GM12878 (cell line): ENCODE measurements around the gene PHACTR3. TPM values are rescaled to one million over a fixed set of nuclear protein-coding genes. Genes with fewer than 3 reads are reported as not detected.

Experiments
- ATAC-seq: fragments of 200-7000 bp; cut with Tn5 transposase; 3 replicates; pipeline ENCODE4 v1.9.1; 2020; ENCODE audit warnings: mild to moderate bottlenecking, moderate library complexity
- BruUV-seq: library from RNA; stranded (reverse); fragments of 400-500 nt; replicated peaks from 2 replicates; lab custom pipeline; 2021; lab: Mats Ljungman, UMichigan
- CTCF ChIA-PET: fragments of 300-600 bp; sonication (Branson Sonifier 250); formaldehyde crosslinking; extraction: SDS; loops from one replicate; lab custom pipeline; 2021; ENCODE audit warnings: inconsistent platforms; lab: Yijun Ruan, JAX
- POLR2A ChIA-PET: fragments of 350-600 bp; formaldehyde crosslinking; extraction: SDS; loops from one replicate; lab custom pipeline; 2021; ENCODE audit warnings: inconsistent platforms; lab: Charles Lee
- RAD21 ChIA-PET: fragments of 300-600 bp; sonication (Branson Sonifier 250); formaldehyde crosslinking; loops from one replicate; lab custom pipeline; 2023; ENCODE audit warnings: antibody characterized with exemption; ENCODE audit not compliant: unreplicated experiment; lab: Charles Lee
- SMC1A ChIA-PET: fragments of 300-600 bp; sonication (Branson Sonifier 250); formaldehyde crosslinking; loops from one replicate; lab custom pipeline; 2023; ENCODE audit not compliant: unreplicated experiment, uncharacterized antibody; lab: Charles Lee
- DNase-seq: peaks from one replicate; pipeline ENCODE4 v3.0.0-alpha.2; 2011; ENCODE audit warnings: low read depth, low spot score
- FAIRE-seq: peaks from 3 replicates; lab custom pipeline; 2011; peaks lifted over from hg19 to GRCh38; lab: Jason Lieb, UNC
- H2AFZ ChIP-seq: 2 replicates; pipeline ENCODE4 v1.6.0; 2011; ENCODE audit warnings: low read depth, low read length, control low read depth; ENCODE audit not compliant: control insufficient read depth
- H3K27ac ChIP-seq: 2 replicates; pipeline ENCODE4 v1.5.1; 2011; ENCODE audit warnings: control low read depth; ENCODE audit not compliant: control insufficient read depth, insufficient read depth
- H3K27me3 ChIP-seq, 2 experiments: replicated peaks in 1 of 2; 2 replicates each; pipeline versions ENCODE4 v1.6.0 to v1.6.1; 2011; ENCODE audit warnings: low read length in 1 of 2; ENCODE audit not compliant: control insufficient read depth in 2 of 2, insufficient read depth in 2 of 2
- H3K36me3 ChIP-seq, 2 experiments: 2 replicates each; pipeline ENCODE4 v1.5.1; 2011; ENCODE audit warnings: low read length in 1 of 2; ENCODE audit not compliant: control insufficient read depth in 2 of 2, insufficient read depth in 2 of 2
- H3K4me1 ChIP-seq: 2 replicates; pipeline ENCODE4 v1.6.1; 2011; ENCODE audit warnings: mild to moderate bottlenecking, low read length, moderate library complexity, mixed read lengths; ENCODE audit not compliant: control insufficient read depth, insufficient read depth
- H3K4me2 ChIP-seq: 2 replicates; pipeline ENCODE4 v1.6.0; 2011; ENCODE audit warnings: control low read depth; ENCODE audit not compliant: control insufficient read depth, insufficient read depth
- H3K4me3 ChIP-seq: fragments of 200-600 bp; sonication (generic); 2 replicates; pipeline ENCODE4 v1.5.1; 2016
- H3K79me2 ChIP-seq: 2 replicates; pipeline ENCODE4 v1.6.0; 2011; ENCODE audit warnings: low read length; ENCODE audit not compliant: control insufficient read depth, insufficient read depth
- H3K9ac ChIP-seq: 2 replicates; pipeline ENCODE4 v1.8.0; 2011; ENCODE audit warnings: low read length, control low read depth, mixed read lengths; ENCODE audit not compliant: control insufficient read depth, insufficient read depth
- H3K9me3 ChIP-seq: replicated peaks from 3 replicates; pipeline ENCODE4 v1.5.1; 2011; ENCODE audit warnings: mild to moderate bottlenecking, low read length; ENCODE audit not compliant: control insufficient read depth, insufficient read depth
- H4K20me1 ChIP-seq: 2 replicates; pipeline ENCODE4 v1.6.0; 2011; ENCODE audit not compliant: control insufficient read depth, insufficient read depth
- LARP7 ChIP-seq: fragments of 450-650 bp; IDR thresholded peaks from 2 replicates; pipeline ENCODE4 v1.6.1; 2017; ENCODE audit warnings: mild to moderate bottlenecking
- NR2C2 ChIP-seq: IDR thresholded peaks from 2 replicates; pipeline ENCODE4 v1.6.1; 2011; ENCODE audit warnings: borderline replicate concordance, low read depth; ENCODE audit not compliant: control insufficient read depth, insufficient read length
- PML ChIP-seq: IDR thresholded peaks from 2 replicates; pipeline ENCODE4 v1.6.1; 2012; ENCODE audit warnings: low read length, inconsistent platforms
- RCOR1 ChIP-seq: conservative IDR thresholded peaks from 2 replicates; pipeline ENCODE4 v1.6.1; 2012; ENCODE audit warnings: low read depth, low read length, improper control_type of control experiment
- RELA ChIP-seq: fragments of 450-650 bp; IDR thresholded peaks from 2 replicates; pipeline ENCODE4 v1.8.0; 2014; ENCODE audit warnings: borderline replicate concordance; ENCODE audit not compliant: partially characterized antibody
- SPI1 ChIP-seq: IDR thresholded peaks from 2 replicates; pipeline ENCODE4 v1.6.1; 2011; ENCODE audit warnings: low read depth, mild to moderate bottlenecking, low read length, moderate library complexity, borderline replicate concordance; ENCODE audit not compliant: insufficient read depth
- STAT1 ChIP-seq: fragments of 450-650 bp; conservative IDR thresholded peaks from 2 replicates; pipeline ENCODE4 v1.6.1; 2014; ENCODE audit warnings: antibody characterized with exemption, mild to moderate bottlenecking
- STAT3 ChIP-seq: IDR thresholded peaks from 2 replicates; pipeline ENCODE4 v1.6.1; 2011; ENCODE audit warnings: low read depth, low read length, improper control_type of control experiment
- YY1 ChIP-seq: IDR thresholded peaks from 2 replicates; pipeline ENCODE4 v1.6.1; 2011; ENCODE audit warnings: low read depth, mild to moderate bottlenecking, low read length
- ZBED1 ChIP-seq: IDR thresholded peaks from 2 replicates; pipeline ENCODE4 v1.6.1; 2016; ENCODE audit warnings: borderline replicate concordance
- WGBS: methylation state at CpG from one replicate; pipeline ENCODE4 v1.1.6; 2016; ENCODE audit warnings: low lambda C conversion rate; ENCODE audit not compliant: insufficient replicate concordance, insufficient coverage; ENCODE audit errors: missing lambda C conversion rate; 5-methylcytosine and 5-hydroxymethylcytosine counted together
- in situ Hi-C: fragments of 300-500 bp; cut with MboI; formaldehyde crosslinking; loops from 9 replicates; pipeline ENCODE4 v1.14.3; 2018; ENCODE audit warnings: mixed read lengths
- intact Hi-C: fragments of 100-400 bp; cut with micrococcal nuclease; formaldehyde crosslinking; loops from one replicate; pipeline ENCODE4 v1.14.2; 2022; ENCODE audit not compliant: unreplicated experiment
- polyA plus RNA-seq, 11 experiments: library from polyadenylated mRNA; depleted of rRNA in 4 of 11; unstranded in 6 of 11; stranded (reverse) in 5 of 11; fragments of >200 nt; fragmentation: Nextera tagmentation in 4 of 11; fragmentation: Illumina TruSeq in 1 of 11; extraction: Ambion mirVana in 4 of 11; extraction: Trizol in 1 of 11; gene quantifications; 1 replicate in 1 of 11; 2 replicates in 10 of 11; pipeline versions ENCODE4 v1.2.1 to v1.2.3, GENCODE V29; 2011 to 2016; ENCODE audit warnings: inconsistent platforms in 2 of 11, missing spikeins in 2 of 11, low read depth in 1 of 11
- total RNA-seq, 4 experiments: library from RNA; depleted of rRNA in 3 of 4; stranded (reverse); fragments of >200 nt in 3 of 4; fragmentation: Illumina TruSeq in 1 of 4; extraction: Trizol in 1 of 4; gene quantifications; 2 replicates each; pipeline versions ENCODE4 v1.2.1 to v1.2.3, GENCODE V29; 2013 to 2021
- TF ChIP-seq, protein P1 (sequence below): IDR thresholded peaks from 2 replicates; pipeline ENCODE4 v1.6.1; 2011; ENCODE audit warnings: borderline replicate concordance, low read depth, mild to moderate bottlenecking, moderate library complexity, low read length; ENCODE audit not compliant: insufficient read depth, poor library complexity, severe bottlenecking
- TF ChIP-seq, protein P2 (sequence below): fragments of 450-650 bp; IDR thresholded peaks from 2 replicates; pipeline ENCODE4 v1.6.1; 2017; ENCODE audit warnings: mild to moderate bottlenecking, low read depth, inconsistent platforms; ENCODE audit not compliant: poor library complexity, severe bottlenecking

Gene PHACTR3
- total and polyA plus RNA-seq, 10 of the 15 experiments (the other 5 are each of a cell fraction or from before 2014, with no cell fraction given): 0.17 to 2.7 (median 0.27) TPM; not detected in 1

DNA sequence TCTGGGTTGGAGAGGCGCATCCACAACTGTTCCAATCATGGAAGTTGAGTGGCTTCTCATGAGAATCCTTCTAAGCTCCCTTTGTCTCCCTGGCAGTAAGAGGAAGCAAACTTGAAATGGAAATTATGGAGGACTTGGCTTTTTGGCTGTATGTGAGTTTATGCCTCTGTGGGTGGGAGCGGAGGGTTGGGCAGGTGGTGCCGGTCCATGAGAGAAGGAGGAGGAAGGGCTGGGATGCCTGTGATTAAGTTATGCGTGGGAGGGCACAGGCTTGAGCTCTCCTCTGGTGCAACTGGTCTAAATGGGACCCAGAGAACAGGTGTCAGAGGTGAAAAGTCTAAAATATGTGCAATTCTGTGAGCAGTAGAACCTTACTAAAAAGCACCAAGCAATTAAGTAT lies 2.2 kb downstream of the PHACTR3 start (continued):
- TF ChIP-seq ZBED1 (no peak), YY1 (no peak), PML (no peak)

DNA sequence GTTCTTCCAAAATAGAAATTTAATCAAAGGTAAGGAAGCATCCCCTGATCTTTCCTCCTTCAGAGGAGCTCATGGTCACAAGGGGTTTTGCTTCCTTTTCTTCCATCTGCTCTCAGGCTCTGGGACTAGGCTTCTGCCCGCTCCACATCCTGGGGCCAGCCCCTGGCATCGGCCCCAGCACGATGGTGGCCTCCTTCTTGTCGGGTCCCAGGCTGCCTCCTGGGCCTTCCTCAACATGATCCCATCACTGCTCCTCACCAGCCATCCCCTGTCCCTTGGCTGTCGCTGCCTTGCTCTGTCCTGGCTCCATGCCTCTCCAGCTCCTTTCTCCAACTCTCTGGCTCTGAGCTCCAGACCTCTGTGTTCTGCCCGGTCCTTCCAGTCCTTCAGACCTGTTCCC lies 4.1 kb downstream of the PHACTR3 start:
- FAIRE-seq: no peak
- Histone ChIP-seq H3K9me3 (no peaks in the 10 kb centered on the region), H3K4me3 (no peak overlapping the region), H3K27me3 (peaks cover 0 to 1% of the 10 kb centered on the region in 2 experiments; a peak in 3 of 4 replicates), H4K20me1 (no peaks in the 10 kb centered on the region), H3K4me1 (no peaks in the 10 kb centered on the region), H3K9ac (no peak overlapping the region), H3K4me2 (no peak overlapping the region), H3K36me3 (no peaks in the 10 kb centered on the region), H3K79me2 (no peaks in the 10 kb centered on the region), H2AFZ (no peak overlapping the region), H3K27ac (no peak overlapping the region)
- ChIA-PET RAD21 (interaction anchor here (1.2 kb wide), 1 partner anchor 144 kb away, joined by 3 read pairs; no protein-coding TSS in a partner anchor), POLR2A (no interaction called here), CTCF (interaction anchor here (1.5 kb wide), 1 partner anchor 10 kb away, joined by 5 read pairs; no protein-coding TSS in a partner anchor), SMC1A (no interaction called here)
- no peak for ATAC-seq
- no peak for DNase-seq
- no peak for TF ChIP-seq STAT1
- no peak for TF ChIP-seq SPI1
- TF ChIP-seq LARP7: no peak
- no peak for TF ChIP-seq STAT3
- TF ChIP-seq, protein P1, sequence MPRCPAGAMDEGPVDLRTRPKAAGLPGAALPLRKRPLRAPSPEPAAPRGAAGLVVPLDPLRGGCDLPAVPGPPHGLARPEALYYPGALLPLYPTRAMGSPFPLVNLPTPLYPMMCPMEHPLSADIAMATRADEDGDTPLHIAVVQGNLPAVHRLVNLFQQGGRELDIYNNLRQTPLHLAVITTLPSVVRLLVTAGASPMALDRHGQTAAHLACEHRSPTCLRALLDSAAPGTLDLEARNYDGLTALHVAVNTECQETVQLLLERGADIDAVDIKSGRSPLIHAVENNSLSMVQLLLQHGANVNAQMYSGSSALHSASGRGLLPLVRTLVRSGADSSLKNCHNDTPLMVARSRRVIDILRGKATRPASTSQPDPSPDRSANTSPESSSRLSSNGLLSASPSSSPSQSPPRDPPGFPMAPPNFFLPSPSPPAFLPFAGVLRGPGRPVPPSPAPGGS: no peak
- TF ChIP-seq, protein P2, sequence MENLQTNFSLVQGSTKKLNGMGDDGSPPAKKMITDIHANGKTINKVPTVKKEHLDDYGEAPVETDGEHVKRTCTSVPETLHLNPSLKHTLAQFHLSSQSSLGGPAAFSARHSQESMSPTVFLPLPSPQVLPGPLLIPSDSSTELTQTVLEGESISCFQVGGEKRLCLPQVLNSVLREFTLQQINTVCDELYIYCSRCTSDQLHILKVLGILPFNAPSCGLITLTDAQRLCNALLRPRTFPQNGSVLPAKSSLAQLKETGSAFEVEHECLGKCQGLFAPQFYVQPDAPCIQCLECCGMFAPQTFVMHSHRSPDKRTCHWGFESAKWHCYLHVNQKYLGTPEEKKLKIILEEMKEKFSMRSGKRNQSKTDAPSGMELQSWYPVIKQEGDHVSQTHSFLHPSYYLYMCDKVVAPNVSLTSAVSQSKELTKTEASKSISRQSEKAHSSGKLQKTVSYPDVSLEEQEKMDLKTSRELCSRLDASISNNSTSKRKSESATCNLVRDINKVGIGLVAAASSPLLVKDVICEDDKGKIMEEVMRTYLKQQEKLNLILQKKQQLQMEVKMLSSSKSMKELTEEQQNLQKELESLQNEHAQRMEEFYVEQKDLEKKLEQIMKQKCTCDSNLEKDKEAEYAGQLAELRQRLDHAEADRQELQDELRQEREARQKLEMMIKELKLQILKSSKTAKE: no peak
- TF ChIP-seq RELA: no peak
- TF ChIP-seq RCOR1: no peak
- no peak for TF ChIP-seq NR2C2
- 2% methylated on average over 6 of the region's 6 CpGs for WGBS
- intact Hi-C loops (no loop called here), in situ Hi-C loops (no loop called here)
- no TSS peak for BruUV-seq
